CD4-positive, CD25-positive, alpha-beta regulatory T cell (primary cell): ENCODE measurements around the gene RERE. TPM values are rescaled to one million over a fixed set of nuclear protein-coding genes. Genes with fewer than 3 reads are reported as not detected.

ENCODE experiments used
- polyA plus RNA-seq, 4 donors: library from polyadenylated mRNA; unstranded; fragments of 300-500 nt; fragmentation: Illumina TruSeq; gene quantifications; one replicate each; pipeline ENCODE4 v1.2.3, GENCODE V29; 2021
- total RNA-seq: library from RNA; stranded (reverse); gene quantifications from one replicate; pipeline ENCODE4 v1.2.3, GENCODE V29; 2022

Gene RERE
- total and polyA plus RNA-seq, 5 donors from 2014 or later, result 3.1 to 127 (median 5.7) TPM

Other genes with a start within 250 kb of the RERE start
- gene ENO1, start 61.0 kb upstream of the RERE start, total RNA-seq, result 353 TPM
- gene ENO1, start 61.0 kb upstream of the RERE start, polyA plus RNA-seq, result 1,000 to 10,000 TPM in 3 of 4 donors, 100 to 1,000 TPM in 1; 913 to 1,094 (median 1,059) TPM
- gene CA6, start 128.2 kb upstream of the RERE start, total RNA-seq, result not detected
- under 1 TPM in 2 of 4 donors, not detected in 2; 0.41 to 0.61 TPM for gene CA6, start 128.2 kb upstream of the RERE start, polyA plus RNA-seq
- not detected for gene SLC2A7, start 208.8 kb upstream of the RERE start, total RNA-seq
- not detected for gene SLC2A7, start 208.8 kb upstream of the RERE start, polyA plus RNA-seq